ENCODE results near the gene ASB18.
A peak's percentile ranks its signal among the peaks of the same experiment; 100 is the strongest.

ASB18 gene

DNA sequence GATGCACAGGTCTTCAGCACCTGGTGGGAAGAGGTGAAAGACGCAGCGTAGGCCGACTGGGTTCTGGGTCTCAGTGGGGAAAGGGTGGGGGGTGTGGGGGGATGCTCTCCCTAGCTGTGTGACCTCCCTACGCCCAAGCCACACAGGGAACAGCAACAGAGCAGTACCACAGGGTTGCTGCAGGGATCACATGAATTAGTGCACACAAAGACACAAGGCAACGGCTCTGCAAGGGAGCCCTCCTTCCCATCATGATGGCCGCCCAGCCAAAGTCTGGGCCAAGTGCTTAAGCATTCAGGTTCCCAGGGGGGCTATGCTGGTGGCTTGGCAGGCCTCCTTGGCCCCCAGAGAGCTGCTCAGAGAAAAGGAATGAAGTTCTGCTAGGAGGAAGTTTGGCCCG, 67.8 kb downstream of the ASB18 start:
- Histone ChIP-seq H3K36me3 (ENCODE audit: insufficient read depth, low read length) (no peaks in the 10 kb centered on the region), H3K4me3 (no peak overlapping the region), H3K9me3 (ENCODE audit: low read depth, low read length) (no peaks in the 10 kb centered on the region), H3K27ac (no peak overlapping the region), H3K9ac (ENCODE audit: insufficient read length) (no peak overlapping the region)
- no peak for DNase-seq (ENCODE audit: low read depth, low spot score)
- TF ChIP-seq FOXP2 (optimal IDR thresholded peaks at IDR 0.05; ENCODE audit: control extremely low read depth, extremely low read length, insufficient read depth): no peak
- no peak for TF ChIP-seq EZH2 (IDR thresholded peaks at IDR 0.05)
- TF ChIP-seq POLR2AphosphoS5 (IDR thresholded peaks at IDR 0.05; ENCODE audit: borderline replicate concordance, low read depth, low read length): no peak

DNA sequence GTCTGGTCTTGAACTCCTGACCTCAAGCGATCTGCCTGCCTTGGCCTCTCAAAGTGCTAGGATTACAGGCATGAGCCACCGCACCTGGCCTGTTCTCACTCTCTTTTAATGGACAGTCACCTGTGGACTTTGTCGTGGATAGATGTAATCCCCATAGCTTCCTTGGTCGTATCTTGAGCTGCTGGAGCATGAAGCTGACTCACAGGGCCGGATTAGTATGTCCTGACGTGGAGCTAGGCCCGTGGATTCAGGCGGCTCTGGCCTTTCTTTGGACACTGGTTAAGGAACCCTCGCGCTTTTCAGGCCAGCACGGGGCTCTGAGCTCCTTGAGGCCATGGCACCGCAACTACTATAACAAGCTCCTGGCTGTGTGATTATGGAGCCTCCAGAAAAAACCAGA, 68.5 kb downstream of the ASB18 start:
- Histone ChIP-seq H3K9me3 (ENCODE audit: low read depth, low read length) (no peaks in the 10 kb centered on the region), H3K36me3 (ENCODE audit: insufficient read depth, low read length) (no peaks in the 10 kb centered on the region), H3K9ac (ENCODE audit: insufficient read length) (no peak overlapping the region), H3K27ac (no peak overlapping the region), H3K4me3 (no peak overlapping the region)
- no peak for TF ChIP-seq EZH2 (IDR thresholded peaks at IDR 0.05)
- TF ChIP-seq FOXP2 (optimal IDR thresholded peaks at IDR 0.05; ENCODE audit: control extremely low read depth, extremely low read length, insufficient read depth): no peak
- TF ChIP-seq POLR2AphosphoS5 (IDR thresholded peaks at IDR 0.05; ENCODE audit: borderline replicate concordance, low read depth, low read length): no peak
- no peak for DNase-seq (ENCODE audit: low read depth, low spot score)

- H3K36me3 ChIP-seq (ENCODE audit: insufficient read depth, low read length): no peaks in the 10 kb centered on the region
Observed at GRCh38 chr2:236194786-236195185, 69.4 kb downstream of the ASB18 start.

DNA sequence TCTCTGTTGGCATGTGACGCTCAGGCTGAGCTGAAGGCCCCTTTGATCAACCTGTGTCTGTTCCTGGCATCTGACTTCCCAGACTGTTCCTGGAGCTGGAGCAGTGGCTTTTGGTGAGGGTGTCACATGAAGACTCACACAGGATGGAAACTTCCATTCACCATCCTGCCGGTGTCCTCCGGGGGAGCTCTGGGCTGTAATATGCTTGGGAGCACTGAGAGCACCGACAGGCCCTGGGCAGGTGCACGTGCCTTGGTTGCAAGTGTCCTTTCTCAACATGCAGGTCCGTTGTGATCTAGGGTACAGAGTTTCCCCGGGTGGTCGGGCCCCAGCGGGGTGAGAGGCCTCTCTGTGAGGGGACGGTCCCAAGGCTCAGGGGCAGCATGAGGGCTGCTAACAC, 71.2 kb downstream of the ASB18 start:
- Histone ChIP-seq H3K36me3 (ENCODE audit: insufficient read depth, low read length) (no peaks in the 10 kb centered on the region), H3K9me3 (ENCODE audit: low read depth, low read length) (no peaks in the 10 kb centered on the region), H3K27ac (no peak overlapping the region), H3K9ac (ENCODE audit: insufficient read length) (no peak overlapping the region), H3K4me3 (no peak overlapping the region)
- no peak for TF ChIP-seq POLR2AphosphoS5 (IDR thresholded peaks at IDR 0.05; ENCODE audit: borderline replicate concordance, low read depth, low read length)
- TF ChIP-seq EZH2 (IDR thresholded peaks at IDR 0.05): no peak
- no peak for TF ChIP-seq FOXP2 (optimal IDR thresholded peaks at IDR 0.05; ENCODE audit: control extremely low read depth, extremely low read length, insufficient read depth)
- DNase-seq (ENCODE audit: low read depth, low spot score): no peak

More at GRCh38 chr2:236194786-236195185, 69.4 kb downstream of the ASB18 start:
- no peak for TF ChIP-seq EZH2 (IDR thresholded peaks at IDR 0.05)
- no peak for TF ChIP-seq FOXP2 (optimal IDR thresholded peaks at IDR 0.05; ENCODE audit: control extremely low read depth, extremely low read length, insufficient read depth)
- no peak for TF ChIP-seq POLR2AphosphoS5 (IDR thresholded peaks at IDR 0.05; ENCODE audit: borderline replicate concordance, low read depth, low read length)
- H3K27ac ChIP-seq: no peak overlapping the region
- H3K4me3 ChIP-seq: no peak overlapping the region
- no peak for DNase-seq (ENCODE audit: low read depth, low spot score)
- no peak overlapping the region for H3K9ac ChIP-seq (ENCODE audit: insufficient read length)
- H3K9me3 ChIP-seq (ENCODE audit: low read depth, low read length): no peaks in the 10 kb centered on the region

- TF ChIP-seq FOXP2 (optimal IDR thresholded peaks at IDR 0.05; ENCODE audit: control extremely low read depth, extremely low read length, insufficient read depth) (no peak), POLR2AphosphoS5 (IDR thresholded peaks at IDR 0.05; ENCODE audit: borderline replicate concordance, low read depth, low read length) (no peak), EZH2 (IDR thresholded peaks at IDR 0.05) (no peak)
- no peak overlapping the region for H3K27ac ChIP-seq
- no peaks in the 10 kb centered on the region for H3K9me3 ChIP-seq (ENCODE audit: low read depth, low read length)
- H3K9ac ChIP-seq (ENCODE audit: insufficient read length): no peak overlapping the region
- no peak overlapping the region for H3K4me3 ChIP-seq
- DNase-seq (ENCODE audit: low read depth, low spot score): no peak
- no peaks in the 10 kb centered on the region for H3K36me3 ChIP-seq (ENCODE audit: insufficient read depth, low read length)
Observed at GRCh38 chr2:236190674-236191073, 73.5 kb downstream of the ASB18 start.

GRCh38 chr2:236184701-236185100, 79.5 kb downstream of the ASB18 start:
- Histone ChIP-seq H3K36me3 (ENCODE audit: insufficient read depth, low read length) (no peaks in the 10 kb centered on the region), H3K27ac (no peak overlapping the region), H3K4me3 (no peak overlapping the region), H3K9me3 (ENCODE audit: low read depth, low read length) (no peaks in the 10 kb centered on the region), H3K9ac (ENCODE audit: insufficient read length) (no peak overlapping the region)
- no peak for TF ChIP-seq FOXP2 (optimal IDR thresholded peaks at IDR 0.05; ENCODE audit: control extremely low read depth, extremely low read length, insufficient read depth)
- no peak for TF ChIP-seq EZH2 (IDR thresholded peaks at IDR 0.05)
- no peak for TF ChIP-seq POLR2AphosphoS5 (IDR thresholded peaks at IDR 0.05; ENCODE audit: borderline replicate concordance, low read depth, low read length)
- DNase-seq (ENCODE audit: low read depth, low spot score): no peak

DNA sequence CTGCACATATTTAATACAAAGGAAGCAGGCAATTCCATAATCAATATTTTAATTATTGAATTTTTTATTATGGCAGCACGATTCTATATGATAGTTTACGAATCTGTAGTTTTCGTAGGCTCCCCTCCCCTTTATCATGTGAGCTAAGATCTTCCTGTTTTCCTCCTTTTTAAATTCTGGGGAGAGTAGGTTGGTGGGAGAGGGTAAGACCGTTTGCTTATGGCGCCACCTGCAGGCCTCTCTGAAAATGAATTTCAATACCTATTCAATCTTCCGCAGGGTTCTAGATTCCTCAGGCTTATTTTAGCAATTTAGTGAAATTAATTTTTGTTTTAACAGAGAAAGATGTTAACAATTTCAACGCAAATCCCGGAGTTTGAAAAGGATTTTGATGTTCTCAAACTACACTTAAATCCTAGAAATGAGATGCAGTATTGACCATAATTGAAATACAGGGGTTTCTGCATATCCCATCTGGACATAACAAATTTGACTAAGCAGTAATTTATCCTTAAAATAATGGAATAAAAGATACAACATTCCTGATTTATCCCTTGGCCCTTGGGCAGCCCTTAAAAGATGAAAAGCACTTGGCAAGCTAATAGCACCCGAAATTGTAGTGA, 83.3 kb downstream of the ASB18 start:
- TF ChIP-seq FOXP2 (optimal IDR thresholded peaks at IDR 0.05; ENCODE audit: control extremely low read depth, extremely low read length, insufficient read depth): no peak
- TF ChIP-seq EZH2 (IDR thresholded peaks at IDR 0.05): no peak
- TF ChIP-seq POLR2AphosphoS5 (IDR thresholded peaks at IDR 0.05; ENCODE audit: borderline replicate concordance, low read depth, low read length): no peak
- peak; percentile 77 for DNase-seq (ENCODE audit: low read depth, low spot score)

GRCh38 chr2:236180076-236180816, 84.0 kb downstream of the ASB18 start:
- no peaks in the 10 kb centered on the region for H3K9me3 ChIP-seq (ENCODE audit: low read depth, low read length)
- TF ChIP-seq EZH2 (IDR thresholded peaks at IDR 0.05) (no peak), POLR2AphosphoS5 (IDR thresholded peaks at IDR 0.05; ENCODE audit: borderline replicate concordance, low read depth, low read length) (no peak), FOXP2 (optimal IDR thresholded peaks at IDR 0.05; ENCODE audit: control extremely low read depth, extremely low read length, insufficient read depth) (no peak)
- no peak for DNase-seq (ENCODE audit: low read depth, low spot score)
- H3K9ac ChIP-seq (ENCODE audit: insufficient read length): no peak overlapping the region
- no peaks in the 10 kb centered on the region for H3K36me3 ChIP-seq (ENCODE audit: insufficient read depth, low read length)
- H3K27ac ChIP-seq: no peak overlapping the region; the same call in 1 of the 2 replicates
- H3K4me3 ChIP-seq: peak overlapping the region; percentile 81

More for the DNA sequence above, 83.3 kb downstream of the ASB18 start:
- H3K4me3 ChIP-seq: peak overlapping the region; percentile 81
- H3K27ac ChIP-seq: no peak overlapping the region
- H3K36me3 ChIP-seq (ENCODE audit: insufficient read depth, low read length): no peaks in the 10 kb centered on the region
- H3K9ac ChIP-seq (ENCODE audit: insufficient read length): no peak overlapping the region
- H3K9me3 ChIP-seq (ENCODE audit: low read depth, low read length): no peaks in the 10 kb centered on the region
